Psoas muscle (tissue), 8 donors: Measurements from ENCODE around the gene UBE2F. TPM values are rescaled to one million over a fixed set of nuclear protein-coding genes. Genes with fewer than 3 reads are reported as not detected.

Experiments
- ATAC-seq, 4 donors: fragments of 200-7000 bp; cut with Tn5 transposase; one replicate each; pipeline ENCODE4 v1.9.1; 2020; ENCODE audit warnings: moderate library complexity in 3 of 4, mild to moderate bottlenecking in 2 of 4
- DNase-seq, 2 donors: peaks; one replicate each; pipeline ENCODE4 v3.0.0-alpha.2; 2020
- H3K27ac ChIP-seq: fragments of 200-600 bp; one replicate; pipeline ENCODE4 v1.8.0; 2022
- H3K27me3 ChIP-seq, 3 donors: fragments of 200-600 bp in 1 of 3; one replicate each; pipeline versions ENCODE4 v1.6.1 to v1.8.0; 2013 to 2022; ENCODE audit warnings: low read length in 2 of 3, mild to moderate bottlenecking in 2 of 3, moderate library complexity in 1 of 3; ENCODE audit not compliant: insufficient read depth in 3 of 3
- H3K36me3 ChIP-seq, 2 donors: fragments of 200-600 bp in 1 of 2; one replicate each; pipeline versions ENCODE4 v1.6.1 to v1.8.0; 2013 to 2022; ENCODE audit warnings: low read depth in 1 of 2, mild to moderate bottlenecking in 1 of 2, moderate library complexity in 1 of 2; ENCODE audit not compliant: insufficient read depth in 1 of 2
- H3K4me1 ChIP-seq: fragments of 200-600 bp; one replicate; pipeline ENCODE4 v1.8.0; 2022
- H3K4me3 ChIP-seq: fragments of 200-600 bp; one replicate; pipeline ENCODE4 v1.8.0; 2022; ENCODE audit warnings: mild to moderate bottlenecking
- H3K9me3 ChIP-seq: fragments of 200-600 bp; one replicate; pipeline ENCODE4 v1.8.0; 2022
- WGBS, 3 donors: extraction: QIAGEN DNeasy Blood & Tissue Kit; methylation state at CpG; one replicate each; pipeline versions ENCODE4 v1.1.6 to v1.1.7; 2013; 5-methylcytosine and 5-hydroxymethylcytosine counted together
- intact Hi-C, 2 donors: fragments of 100-400 bp; cut with DNase I; formaldehyde crosslinking; loops; one replicate each; pipeline versions ENCODE4 v1.11.0 to v1.14.2; 2022
- polyA plus RNA-seq, 3 donors: library from polyadenylated mRNA; stranded (reverse); fragments of 200-250 nt; gene quantifications; one replicate each; pipeline ENCODE4 v1.2.3, GENCODE V29; 2013
- total RNA-seq, 4 donors: library from RNA; stranded (reverse); fragmentation: NEBNext Ultra II Directional in 2 of 4; extraction: Animal tissue kit (Norgen Biotek cat#: 25700) in 2 of 4; gene quantifications; one replicate each; pipeline versions ENCODE4 v1.2.1 to v1.2.4, GENCODE V29; 2021 to 2023
- TF ChIP-seq, protein P1 (sequence below): fragments of 200-600 bp; IDR thresholded peaks from one replicate; pipeline ENCODE4 v1.8.0; 2022; ENCODE audit warnings: antibody characterized with exemption
- donor health status: healthy with polysubstance abuse.
- donor health status: DM: no; HTN: no; CAD: no; lungs with moderate emphysema.
- donor health status: Bipolar disorder and iron deficiency.
- donor health status: healthy.
- donor health status: DM: yes; HTN: yes; CAD: no.
- donor health status: DM: no; HTN: no; CAD: no.
- donor health status: DM: no; HTN: no; CAD: no.
- donor health status: DM: yes; HTN: yes; CAD: no.

The UBE2F gene
- total and polyA plus RNA-seq, 7 donors, result 46.0 to 134 (median 67.5) TPM

DNA sequence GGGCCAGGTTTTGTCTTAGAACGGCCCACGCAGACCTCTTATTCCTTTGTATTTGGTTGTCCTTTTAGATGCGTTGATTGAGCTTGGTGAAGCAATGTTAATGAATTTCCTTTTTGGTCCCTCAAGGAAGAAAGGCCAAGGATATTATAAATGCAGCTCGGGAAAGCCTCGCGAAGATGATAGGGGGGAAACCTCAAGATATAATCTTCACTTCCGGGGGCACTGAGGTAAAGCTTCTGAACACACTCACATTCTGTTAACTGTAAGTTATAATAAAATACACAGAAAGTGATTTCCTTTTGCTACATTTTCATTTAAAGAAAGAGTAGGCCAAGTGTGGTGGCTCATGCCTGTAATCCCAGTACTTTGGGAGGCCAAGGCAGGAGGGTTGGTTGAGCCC, 101.1 kb downstream of the UBE2F start:
- DNase-seq, result no peak
- WGBS, 3 donors, result 92 to 95% (median 95%) methylated on average over 7 of the region's 7 CpGs
- intact Hi-C loops, result no loop called here
- no peaks in the 10 kb centered on the region for H3K4me1 ChIP-seq
- ATAC-seq, result no peak
- no peak overlapping the region for H3K4me3 ChIP-seq
- TF ChIP-seq, protein P1, sequence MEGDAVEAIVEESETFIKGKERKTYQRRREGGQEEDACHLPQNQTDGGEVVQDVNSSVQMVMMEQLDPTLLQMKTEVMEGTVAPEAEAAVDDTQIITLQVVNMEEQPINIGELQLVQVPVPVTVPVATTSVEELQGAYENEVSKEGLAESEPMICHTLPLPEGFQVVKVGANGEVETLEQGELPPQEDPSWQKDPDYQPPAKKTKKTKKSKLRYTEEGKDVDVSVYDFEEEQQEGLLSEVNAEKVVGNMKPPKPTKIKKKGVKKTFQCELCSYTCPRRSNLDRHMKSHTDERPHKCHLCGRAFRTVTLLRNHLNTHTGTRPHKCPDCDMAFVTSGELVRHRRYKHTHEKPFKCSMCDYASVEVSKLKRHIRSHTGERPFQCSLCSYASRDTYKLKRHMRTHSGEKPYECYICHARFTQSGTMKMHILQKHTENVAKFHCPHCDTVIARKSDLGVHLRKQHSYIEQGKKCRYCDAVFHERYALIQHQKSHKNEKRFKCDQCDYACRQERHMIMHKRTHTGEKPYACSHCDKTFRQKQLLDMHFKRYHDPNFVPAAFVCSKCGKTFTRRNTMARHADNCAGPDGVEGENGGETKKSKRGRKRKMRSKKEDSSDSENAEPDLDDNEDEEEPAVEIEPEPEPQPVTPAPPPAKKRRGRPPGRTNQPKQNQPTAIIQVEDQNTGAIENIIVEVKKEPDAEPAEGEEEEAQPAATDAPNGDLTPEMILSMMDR, result no peak
- peaks cover 3 to 62% of the 10 kb centered on the region in 2 donors for H3K36me3 ChIP-seq
- no peaks in the 10 kb centered on the region for H3K27me3 ChIP-seq
- H3K9me3 ChIP-seq, result no peaks in the 10 kb centered on the region
- H3K27ac ChIP-seq, result no peak overlapping the region

DNA sequence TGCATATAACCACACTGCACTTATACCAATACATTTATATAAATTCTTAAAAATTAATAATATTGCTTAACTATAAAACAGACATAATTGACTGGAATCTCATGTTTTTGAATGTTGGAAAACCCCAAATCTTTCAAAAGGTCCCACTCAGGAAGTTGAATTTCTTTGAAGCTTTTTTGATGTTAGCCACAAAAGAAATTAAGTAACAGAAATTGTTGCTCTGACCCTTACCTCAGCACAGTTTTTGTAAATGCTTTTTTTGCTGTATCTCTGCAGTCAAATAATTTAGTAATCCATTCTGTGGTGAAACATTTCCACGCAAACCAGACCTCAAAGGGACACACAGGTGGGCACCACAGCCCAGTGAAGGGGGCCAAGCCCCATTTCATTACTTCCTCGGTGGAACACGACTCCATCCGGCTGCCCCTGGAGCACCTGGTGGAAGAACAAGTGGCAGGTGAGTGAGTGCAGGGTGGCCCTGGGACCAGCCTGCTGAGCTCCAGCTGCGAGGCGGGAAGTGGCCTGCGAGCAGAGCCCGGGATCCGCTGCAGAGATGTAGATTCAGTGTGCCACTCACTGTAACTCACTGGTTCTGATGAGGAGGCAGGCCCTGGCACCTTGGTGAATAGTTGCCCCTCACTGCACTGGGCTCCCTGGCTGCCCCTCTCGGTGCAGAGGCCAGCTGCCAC, 102.4 kb downstream of the UBE2F start:
- H3K36me3 ChIP-seq, result peaks cover 3 to 62% of the 10 kb centered on the region in 2 donors

DNA sequence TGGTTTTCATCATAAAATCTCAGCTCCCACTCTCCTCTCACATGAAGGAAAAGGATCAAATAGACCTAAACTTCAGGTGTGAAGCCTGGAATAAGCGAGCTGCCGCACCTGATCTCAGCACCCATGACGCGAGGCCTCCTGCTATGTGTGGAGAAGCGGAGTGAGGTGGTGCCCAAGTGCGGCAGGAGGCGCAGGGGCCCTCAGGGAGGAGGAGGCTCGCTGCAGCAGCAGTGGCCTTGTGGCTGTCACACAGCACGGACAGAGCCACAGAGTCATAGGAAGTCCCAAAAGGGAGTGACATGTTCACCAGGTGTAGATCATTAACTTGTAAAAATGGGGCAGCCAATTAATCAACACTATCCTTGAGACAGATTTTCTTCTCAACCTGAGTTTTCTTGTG, 103.1 kb downstream of the UBE2F start:
- Histone ChIP-seq H3K4me1 (no peaks in the 10 kb centered on the region), H3K27ac (no peak overlapping the region), H3K4me3 (no peak overlapping the region), H3K36me3 (peaks cover 3 to 55% of the 10 kb centered on the region in 2 donors), H3K27me3 (no peaks in the 10 kb centered on the region), H3K9me3 (no peaks in the 10 kb centered on the region)
- TF ChIP-seq, protein P1, result no peak
- ATAC-seq, result no peak
- no peak for DNase-seq
- 91 to 95% (median 93%) methylated on average over 9 of the region's 9 CpGs for WGBS, 3 donors
- intact Hi-C loops, result no loop called here

More for the DNA sequence above, 102.4 kb downstream of the UBE2F start:
- no peaks in the 10 kb centered on the region for H3K27me3 ChIP-seq
- no peak overlapping the region for H3K27ac ChIP-seq
- 91 to 94% (median 93%) methylated on average over 10 of the region's 10 CpGs for WGBS, 3 donors
- no peak for DNase-seq
- no peaks in the 10 kb centered on the region for H3K4me1 ChIP-seq
- no peak overlapping the region for H3K4me3 ChIP-seq
- TF ChIP-seq, protein P1, result no peak
- no peak for ATAC-seq
- no peaks in the 10 kb centered on the region for H3K9me3 ChIP-seq
- intact Hi-C loops, result no loop called here

DNA sequence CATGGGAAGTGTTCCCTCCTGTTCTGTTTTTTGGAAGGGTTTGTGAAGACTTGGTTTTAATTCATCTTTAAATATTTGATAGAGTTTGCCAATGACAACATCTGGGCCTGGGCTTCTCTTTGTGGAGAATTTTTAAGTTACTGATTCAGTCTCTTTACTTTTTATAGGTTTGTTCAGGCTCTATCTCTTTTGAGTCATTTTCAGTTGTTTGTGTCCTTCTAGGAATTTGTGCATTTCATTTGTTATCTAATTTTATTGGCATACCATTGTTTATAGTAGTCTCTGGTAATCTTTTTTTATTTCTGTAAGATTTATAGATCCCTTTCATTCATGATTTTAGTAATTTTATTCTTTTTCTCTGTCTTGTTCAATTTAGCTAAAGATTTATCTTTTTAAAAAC, 108.6 kb downstream of the UBE2F start:
- Histone ChIP-seq H3K27ac (no peak overlapping the region), H3K4me3 (no peak overlapping the region), H3K9me3 (no peaks in the 10 kb centered on the region), H3K4me1 (no peaks in the 10 kb centered on the region), H3K27me3 (no peaks in the 10 kb centered on the region), H3K36me3 (peaks cover 0 to 7% of the 10 kb centered on the region in 2 donors)
- DNase-seq, result no peak
- no peak for ATAC-seq
- intact Hi-C loops, result no loop called here
- TF ChIP-seq, protein P1, result no peak

DNA sequence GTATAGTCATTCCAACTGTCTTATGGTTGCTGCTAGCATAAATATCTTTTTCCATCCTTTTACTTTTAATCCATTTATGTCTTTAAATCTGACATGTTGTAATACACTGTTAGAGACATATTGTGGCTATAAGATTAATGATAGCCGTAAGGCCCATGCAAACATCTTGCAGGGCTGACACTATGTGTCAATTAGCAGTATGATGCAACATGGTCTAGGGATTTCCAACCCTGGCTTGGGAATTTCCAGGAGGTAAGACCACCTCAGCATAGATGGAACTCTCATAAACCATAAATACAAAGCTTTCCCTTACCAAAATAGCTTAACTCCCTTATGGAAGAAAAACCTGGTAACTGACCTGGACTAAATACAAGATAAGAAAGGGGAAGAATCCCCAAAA, 110.5 kb downstream of the UBE2F start:
- intact Hi-C loops, result no loop called here
- ATAC-seq, result no peak
- WGBS, 3 donors, result 95 to 100% (median 100%) methylated on average over 1 of the region's 1 CpG
- H3K27me3 ChIP-seq, result no peaks in the 10 kb centered on the region
- H3K4me3 ChIP-seq, result no peak overlapping the region
- no peaks in the 10 kb centered on the region for H3K4me1 ChIP-seq
- TF ChIP-seq, protein P1, result no peak
- no peak for DNase-seq
- H3K9me3 ChIP-seq, result no peaks in the 10 kb centered on the region
- no peak overlapping the region for H3K27ac ChIP-seq
- peaks cover 0 to 12% of the 10 kb centered on the region in 2 donors for H3K36me3 ChIP-seq
